Vagina (tissue), 2 donors: ENCODE data around the gene SLC35G2. TPM values are rescaled to one million over a fixed set of nuclear protein-coding genes. Genes with fewer than 3 reads are reported as not detected.
"Not testable (repeated sequence)": the region's sequence is repeated elsewhere in the genome, so short reads cannot be mapped to it uniquely, and the experiment has no call there.

ENCODE experiments used
- DNase-seq, 2 donors: peaks; one replicate each; pipeline ENCODE4 v3.0.0-alpha.2; 2017; ENCODE audit errors: extremely low spot score in 2 of 2
- H3K27ac ChIP-seq: fragments of 200-600 bp; sonication (generic); one replicate; pipeline ENCODE4 v1.5.1; 2019
- H3K27me3 ChIP-seq: fragments of 200-600 bp; sonication (generic); one replicate; pipeline ENCODE4 v1.5.1; 2019
- H3K36me3 ChIP-seq, 2 donors: fragments of 200-600 bp; sonication (generic); one replicate each; pipeline ENCODE4 v1.5.1; 2017 to 2019
- H3K4me1 ChIP-seq: fragments of 200-600 bp; sonication (generic); one replicate; pipeline ENCODE4 v1.5.1; 2019
- H3K4me3 ChIP-seq, 2 donors: fragments of 200-600 bp; sonication (generic); 1 replicate in 1 of 2; 2 replicates in 1 of 2; pipeline ENCODE4 v1.5.1; 2016 to 2019
- H3K9me3 ChIP-seq: fragments of 200-600 bp; sonication (generic); one replicate; pipeline ENCODE4 v1.5.1; 2019
- CTCF ChIP-seq, 3 experiments: fragments of 450-650 bp in 2 of 3; fragments of 200-600 bp in 1 of 3; sonication (generic) in 1 of 3; IDR thresholded peaks; one replicate each; pipeline ENCODE4 v1.5.1; 2017 to 2019; ENCODE audit warnings: antibody characterized with exemption in 3 of 3, mild to moderate bottlenecking in 2 of 3, moderate library complexity in 2 of 3
- POLR2A ChIP-seq, 2 donors: fragments of 450-650 bp; IDR thresholded peaks; one replicate each; pipeline ENCODE4 v1.6.1; 2017; ENCODE audit warnings: antibody characterized with exemption in 2 of 2, mild to moderate bottlenecking in 2 of 2, moderate library complexity in 2 of 2
- POLR2AphosphoS5 ChIP-seq, 2 donors: sonication (generic); formaldehyde crosslinking; IDR thresholded peaks; one replicate each; pipeline ENCODE4 v1.9.0; 2017; ENCODE audit warnings: antibody characterized with exemption in 2 of 2, mild to moderate bottlenecking in 2 of 2, low read depth in 1 of 2; ENCODE audit not compliant: insufficient read depth in 1 of 2
- intact Hi-C: fragments of 100-400 bp; cut with DNase I; formaldehyde crosslinking; loops from one replicate; pipeline ENCODE4 v1.15.1; 2023
- total RNA-seq: library from RNA; depleted of rRNA; stranded (reverse); fragments of >200 nt; gene quantifications from one replicate; pipeline ENCODE4 v1.2.3, GENCODE V29; 2016

SLC35G2 gene
- total RNA-seq, 1 donor from 2014 or later: 9.3 TPM

GRCh38 chr3:136885357-136886213 lies 66.7 kb downstream of the SLC35G2 start:
- Histone ChIP-seq H3K4me3 (no peak overlapping the region), H3K36me3 (no peaks in the 10 kb centered on the region), H3K9me3 (no peaks in the 10 kb centered on the region), H3K27me3 (no peaks in the 10 kb centered on the region), H3K27ac (no peak overlapping the region), H3K4me1 (peaks cover 26% of the 10 kb centered on the region)
- no peak for DNase-seq
- TF ChIP-seq POLR2AphosphoS5 (IDR thresholded peaks at IDR 0.05; ENCODE audit: insufficient read depth in 1 of 2, low read depth in 1 of 2): no peak
- no peak for TF ChIP-seq CTCF (IDR thresholded peaks at IDR 0.05)
- no peak for TF ChIP-seq POLR2A (IDR thresholded peaks at IDR 0.05)
- intact Hi-C loops: no loop called here

GRCh38 chr3:136889947-136890346 lies 71.0 kb downstream of the SLC35G2 start:
- intact Hi-C loops: no loop called here
- no peak for TF ChIP-seq POLR2AphosphoS5 (IDR thresholded peaks at IDR 0.05; ENCODE audit: insufficient read depth in 1 of 2, low read depth in 1 of 2)
- TF ChIP-seq CTCF (IDR thresholded peaks at IDR 0.05): no peak
- no peak for TF ChIP-seq POLR2A (IDR thresholded peaks at IDR 0.05)
- Histone ChIP-seq H3K36me3 (no peaks in the 10 kb centered on the region), H3K4me3 (no peak overlapping the region), H3K27ac (no peak overlapping the region), H3K27me3 (no peaks in the 10 kb centered on the region), H3K9me3 (no peaks in the 10 kb centered on the region), H3K4me1 (peaks cover 25% of the 10 kb centered on the region)
- no peak for DNase-seq

GRCh38 chr3:136891934-136892855 lies 73.3 kb downstream of the SLC35G2 start:
- Histone ChIP-seq H3K27me3 (no peaks in the 10 kb centered on the region), H3K4me3 (no peak overlapping the region), H3K9me3 (no peaks in the 10 kb centered on the region), H3K4me1 (peaks cover 17% of the 10 kb centered on the region), H3K27ac (no peak overlapping the region), H3K36me3 (no peaks in the 10 kb centered on the region)
- TF ChIP-seq POLR2A (IDR thresholded peaks at IDR 0.05) (no peak), CTCF (IDR thresholded peaks at IDR 0.05) (no peak), POLR2AphosphoS5 (IDR thresholded peaks at IDR 0.05; ENCODE audit: insufficient read depth in 1 of 2, low read depth in 1 of 2) (no peak)
- DNase-seq: no peak
- intact Hi-C loops: no loop called here

DNA sequence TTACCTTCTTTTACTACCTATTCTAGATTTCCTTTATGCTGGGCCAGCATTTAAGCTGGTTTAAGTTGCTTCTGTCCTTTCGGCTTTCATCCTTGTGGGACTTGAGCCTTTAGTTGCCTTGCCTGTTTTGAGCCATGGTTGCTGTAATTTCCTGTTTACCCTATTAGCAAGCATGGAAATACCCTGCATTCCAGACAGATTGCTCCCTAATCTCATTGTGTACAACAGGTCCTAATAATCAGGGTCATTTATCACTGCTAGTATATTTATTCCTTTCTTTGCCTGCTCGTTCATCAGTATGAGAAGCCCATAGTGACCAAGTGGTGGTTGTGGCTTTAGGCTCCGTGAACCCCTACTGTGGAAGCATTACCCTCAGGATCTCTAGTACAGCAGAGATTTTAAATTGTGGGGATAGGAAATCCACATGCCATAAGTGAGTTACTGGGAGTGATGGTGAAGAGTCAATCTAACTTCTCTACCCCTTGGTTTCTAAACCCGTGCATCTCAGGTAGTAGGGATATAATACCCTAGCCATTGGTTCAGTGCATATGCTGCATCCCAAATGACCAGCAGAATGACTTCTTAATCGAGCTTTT lies 75.0 kb downstream of the SLC35G2 start:
- Histone ChIP-seq H3K27ac (no peak overlapping the region), H3K4me1 (peaks cover 26% of the 10 kb centered on the region), H3K9me3 (no peaks in the 10 kb centered on the region), H3K36me3 (no peaks in the 10 kb centered on the region), H3K27me3 (no peaks in the 10 kb centered on the region), H3K4me3 (no peak overlapping the region)
- DNase-seq: no peak
- intact Hi-C loops: no loop called here
- TF ChIP-seq POLR2AphosphoS5 (IDR thresholded peaks at IDR 0.05; ENCODE audit: insufficient read depth in 1 of 2, low read depth in 1 of 2): no peak

- H3K27ac ChIP-seq, H3K27me3 ChIP-seq, DNase-seq, H3K36me3 ChIP-seq, H3K9me3 ChIP-seq, intact Hi-C loops, H3K4me3 ChIP-seq: not testable (repeated sequence)
- peaks cover 26% of the 10 kb centered on the region for H3K4me1 ChIP-seq
Observed at GRCh38 chr3:136897171-136897570, 78.2 kb downstream of the SLC35G2 start.
